SK-N-SH (cell line): ENCODE data around the gene C11orf91. TPM values are rescaled to one million over a fixed set of nuclear protein-coding genes. Genes with fewer than 3 reads are reported as not detected.
A peak's percentile ranks its signal among the peaks of the same experiment; 100 is the strongest.

Experiments
- CTCF ChIA-PET: fragments of 300-600, 350-600 bp; formaldehyde crosslinking; extraction: SDS; loops from one replicate; lab custom pipeline; 2021; lab: Yijun Ruan, JAX
- POLR2A ChIA-PET: fragments of 350-600 bp; sonication (Branson Sonifier 250); formaldehyde crosslinking; extraction: SDS; loops from one replicate; lab custom pipeline; 2020; ENCODE audit warnings: antibody characterized with exemption, inconsistent platforms; lab: Yijun Ruan, JAX
- DNase-seq: peaks from one replicate; pipeline ENCODE4 v3.0.0; 2012
- H2AFZ ChIP-seq: fragments of 200-600 bp; sonication (generic); 2 replicates; pipeline ENCODE4 v1.8.1; 2016; ENCODE audit warnings: antibody characterized with exemption, mild to moderate bottlenecking, low read depth
- H3F3A ChIP-seq: fragments of 200-600 bp; sonication (generic); replicated peaks from 2 replicates; pipeline ENCODE3; 2016; ENCODE audit warnings: antibody characterized with exemption, mild to moderate bottlenecking; ENCODE audit not compliant: insufficient read depth
- H3K27ac ChIP-seq, 2 experiments: fragments of 200-500 bp in 1 of 2; fragments of 200-600 bp in 1 of 2; sonication (Bioruptor generic) in 1 of 2; sonication (generic), shearing (Covaris generic) in 1 of 2; 2 replicates each; pipeline versions ENCODE4 v1.5.1 to v1.6.1; 2014 to 2016; ENCODE audit warnings: low read depth in 2 of 2, inconsistent platforms in 1 of 2, low read length in 1 of 2, mild to moderate bottlenecking in 1 of 2, mixed read lengths in 1 of 2
- H3K27me3 ChIP-seq: fragments of 200-600 bp; sonication (generic), shearing (Covaris generic); 2 replicates; pipeline ENCODE4 v1.6.1; 2016; ENCODE audit warnings: mixed run types; ENCODE audit not compliant: insufficient read depth
- H3K36me3 ChIP-seq, 2 experiments: fragments of 200-500 bp in 1 of 2; fragments of 200-600 bp in 1 of 2; sonication (Bioruptor generic) in 1 of 2; sonication (generic) in 1 of 2; replicated peaks in 1 of 2; 2 replicates each; pipeline versions ENCODE3 to v1.5.1; 2014 to 2016; ENCODE audit warnings: low read length in 1 of 2, mild to moderate bottlenecking in 1 of 2; ENCODE audit not compliant: insufficient read depth in 2 of 2, control insufficient read depth in 1 of 2
- H3K4me1 ChIP-seq, 2 experiments: fragments of 200-500 bp in 1 of 2; fragments of 200-600 bp in 1 of 2; sonication (Bioruptor generic) in 1 of 2; sonication (generic), shearing (Covaris generic) in 1 of 2; 2 replicates each; pipeline versions ENCODE4 v1.5.1 to v1.6.1; 2014 to 2016; ENCODE audit warnings: low read depth in 1 of 2, low read length in 1 of 2, mixed run types in 1 of 2; ENCODE audit not compliant: insufficient read depth in 2 of 2, control insufficient read depth in 1 of 2
- H3K4me2 ChIP-seq: fragments of 200-600 bp; sonication (generic), shearing (Covaris generic); 2 replicates; pipeline ENCODE4 v1.6.1; 2017; ENCODE audit warnings: mixed run types
- H3K4me3 ChIP-seq, 2 experiments: fragments of 200-500 bp in 1 of 2; fragments of 200-600 bp in 1 of 2; sonication (Bioruptor generic) in 1 of 2; sonication (generic), shearing (Covaris generic) in 1 of 2; 2 replicates each; pipeline versions ENCODE4 v1.5.1 to v1.8.1; 2014 to 2016; ENCODE audit warnings: low read depth in 2 of 2, inconsistent platforms in 1 of 2, low read length in 1 of 2, mild to moderate bottlenecking in 1 of 2, mixed read lengths in 1 of 2, moderate library complexity in 1 of 2
- H3K79me2 ChIP-seq: fragments of 200-600 bp; sonication (generic); 2 replicates; pipeline ENCODE4 v1.8.1; 2017; ENCODE audit warnings: mild to moderate bottlenecking; ENCODE audit not compliant: insufficient read depth
- H3K9ac ChIP-seq: fragments of 200-600 bp; sonication (generic); 2 replicates; pipeline ENCODE4 v1.6.1; 2017; ENCODE audit warnings: mixed run types
- H3K9me2 ChIP-seq: fragments of 200-600 bp; sonication (generic); 2 replicates; pipeline ENCODE4 v1.6.1; 2017; ENCODE audit warnings: mixed run types
- H3K9me3 ChIP-seq: fragments of 200-600 bp; sonication (generic); 2 replicates; pipeline ENCODE4 v1.6.1; 2017; ENCODE audit warnings: mixed run types, mild to moderate bottlenecking, moderate library complexity
- H4K20me1 ChIP-seq: fragments of 200-600 bp; sonication (generic); 2 replicates; pipeline ENCODE4 v1.6.1; 2017; ENCODE audit warnings: mild to moderate bottlenecking, mixed run types; ENCODE audit not compliant: insufficient read depth
- CTCF ChIP-seq: fragments of 200-600 bp; sonication (generic); IDR thresholded peaks from 2 replicates; pipeline ENCODE4 v1.6.1; 2017; ENCODE audit warnings: antibody characterized with exemption, mild to moderate bottlenecking, moderate library complexity
- ELF1 ChIP-seq: IDR thresholded peaks from 2 replicates; pipeline ENCODE4 v1.4.0; 2012
- EZH2phosphoT487 ChIP-seq: fragments of 200-600 bp; sonication (generic); IDR thresholded peaks from 2 replicates; pipeline ENCODE4 v1.6.1; 2017; ENCODE audit warnings: low read depth, mixed run types, mild to moderate bottlenecking, antibody characterized with exemption, moderate library complexity, borderline replicate concordance
- FOSL2 ChIP-seq: IDR thresholded peaks from 2 replicates; pipeline ENCODE4 v1.4.0; 2012; ENCODE audit warnings: low read depth, mild to moderate bottlenecking, moderate library complexity, borderline replicate concordance
- FOXJ3 ChIP-seq: sonication (generic); formaldehyde crosslinking; IDR thresholded peaks from 2 replicates; pipeline ENCODE4 v1.5.1; 2020; ENCODE audit warnings: mild to moderate bottlenecking, missing genetic modification reagents
- FOXM1 ChIP-seq: IDR thresholded peaks from 2 replicates; pipeline ENCODE4 v1.4.0; 2012; ENCODE audit warnings: low read depth, mild to moderate bottlenecking
- GATA2 ChIP-seq: sonication (generic); formaldehyde crosslinking; IDR thresholded peaks from 2 replicates; pipeline ENCODE4 v1.5.0; 2020; ENCODE audit warnings: mild to moderate bottlenecking, missing genetic modification reagents
- MEF2A ChIP-seq: IDR thresholded peaks from 2 replicates; pipeline ENCODE4 v1.4.0; 2012; ENCODE audit warnings: low read depth, borderline replicate concordance
- MXI1 ChIP-seq: IDR thresholded peaks from 2 replicates; pipeline ENCODE4 v1.6.1; 2012; ENCODE audit warnings: mild to moderate bottlenecking, low read depth, low read length, improper control_type of control experiment
- NFIC ChIP-seq: IDR thresholded peaks from 2 replicates; pipeline ENCODE4 v1.4.0; 2012; ENCODE audit warnings: borderline replicate concordance
- NRF1 ChIP-seq: IDR thresholded peaks from 2 replicates; pipeline ENCODE4 v1.6.1; 2012; ENCODE audit warnings: low read depth, mild to moderate bottlenecking, low read length
- POLR2AphosphoS5 ChIP-seq: IDR thresholded peaks from 2 replicates; pipeline ENCODE4 v1.6.1; 2012; ENCODE audit warnings: low read depth, low read length
- RAD21 ChIP-seq: IDR thresholded peaks from 2 replicates; pipeline ENCODE4 v1.6.1; 2012; ENCODE audit warnings: mild to moderate bottlenecking, low read length
- RCOR1 ChIP-seq: fragments of 150-350 bp; IDR thresholded peaks from 2 replicates; pipeline ENCODE4 v1.6.1; 2017; ENCODE audit warnings: antibody characterized with exemption, low read length
- SIN3A ChIP-seq: IDR thresholded peaks from 2 replicates; pipeline ENCODE4 v1.6.1; 2012; ENCODE audit warnings: low read depth, mild to moderate bottlenecking, low read length, moderate library complexity, borderline replicate concordance
- SMC3 ChIP-seq: IDR thresholded peaks from 2 replicates; pipeline ENCODE4 v1.6.1; 2012; ENCODE audit warnings: low read depth, low read length, improper control_type of control experiment
- USF1 ChIP-seq: IDR thresholded peaks from 2 replicates; pipeline ENCODE4 v1.4.0; 2012; ENCODE audit warnings: low read depth, borderline replicate concordance
- ZBTB33 ChIP-seq: IDR thresholded peaks from 2 replicates; pipeline ENCODE4 v1.4.0; 2012; ENCODE audit warnings: low read depth, borderline replicate concordance
- WGBS: methylation state at CpG from one replicate; pipeline ENCODE4 v1.1.6; 2017; ENCODE audit warnings: low lambda C conversion rate; 5-methylcytosine and 5-hydroxymethylcytosine counted together
- polyA plus RNA-seq, 3 experiments: library from polyadenylated mRNA; depleted of rRNA; stranded (reverse); fragments of >200 nt; gene quantifications; 2 replicates each; pipeline ENCODE4 v1.2.3, GENCODE V29; 2012
- TF ChIP-seq, protein P1 (sequence below): IDR thresholded peaks from 2 replicates; pipeline ENCODE4 v1.4.0; 2012; ENCODE audit warnings: low read depth

Gene C11orf91
- polyA plus RNA-seq, 1 of the 3 experiments (the other 2 are of a cell fraction), result 0.15 TPM

- peaks cover 4 to 20% of the 10 kb centered on the region in 2 experiments; a peak in 3 of 4 replicates for H3K4me1 ChIP-seq
- H3K9me2 ChIP-seq, result no peaks in the 10 kb centered on the region
- peaks cover 22% of the 10 kb centered on the region for H3F3A ChIP-seq
- peak; percentile 23 for DNase-seq
- peaks cover 99% of the 10 kb centered on the region for H3K79me2 ChIP-seq
- H3K9ac ChIP-seq, result no peak overlapping the region
- WGBS, result 66% methylated on average over 2 of the region's 2 CpGs
- H3K36me3 ChIP-seq, result peaks cover 67 to 87% of the 10 kb centered on the region in 2 experiments
- H3K9me3 ChIP-seq, result no peaks in the 10 kb centered on the region
- TF ChIP-seq RAD21 (peak; percentile 61), ZBTB33 (no peak), SMC3 (peak; percentile 30), USF1 (no peak), CTCF (peak; percentile 56)
- POLR2A ChIA-PET, result no interaction called here
- H2AFZ ChIP-seq, result no peak overlapping the region
- no peak overlapping the region for H3K4me3 ChIP-seq
- peak overlapping the region in 1 of 2 experiments; percentile 21; a peak in 1 of 4 replicates for H3K27ac ChIP-seq
- H3K27me3 ChIP-seq, result no peaks in the 10 kb centered on the region
- no peak overlapping the region for H3K4me2 ChIP-seq
- peaks cover 13% of the 10 kb centered on the region for H4K20me1 ChIP-seq
- CTCF ChIA-PET, result interaction anchor here (0.9 to 3.6 kb wide), 15 partner anchors 9 to 351 kb away, joined by 3 to 31 read pairs (median 3); no protein-coding TSS in a partner anchor
These were observed 15.6 kb upstream of the C11orf91 start for GRCh38 chr11:33716243-33716642.

- peak overlapping the region in 1 of 2 experiments; percentile 4; a peak in 1 of 4 replicates for H3K27ac ChIP-seq
- H3K4me3 ChIP-seq, result no peak overlapping the region
- H3K9ac ChIP-seq, result no peak overlapping the region
- no peaks in the 10 kb centered on the region for H3K9me2 ChIP-seq
- 95% methylated on average over 4 of the region's 4 CpGs for WGBS
- H3F3A ChIP-seq, result peaks cover 12% of the 10 kb centered on the region
- DNase-seq, result no peak
- CTCF ChIA-PET, result interaction anchor here (1.3 to 2.3 kb wide), 3 partner anchors 10 to 31 kb away, joined by 4 to 9 read pairs (median 5); no protein-coding TSS in a partner anchor
- H3K79me2 ChIP-seq, result peaks cover 94% of the 10 kb centered on the region
- H4K20me1 ChIP-seq, result peaks cover 11% of the 10 kb centered on the region; the same call in 1 of the 2 replicates
- POLR2A ChIA-PET, result no interaction called here
- H3K27me3 ChIP-seq, result no peaks in the 10 kb centered on the region
- no peak overlapping the region for H2AFZ ChIP-seq
- H3K4me2 ChIP-seq, result no peak overlapping the region
- peaks cover 68 to 92% of the 10 kb centered on the region in 2 experiments for H3K36me3 ChIP-seq
- H3K9me3 ChIP-seq, result no peaks in the 10 kb centered on the region
- H3K4me1 ChIP-seq, result peaks cover 4 to 17% of the 10 kb centered on the region in 2 experiments; a peak in 1 of 4 replicates
- TF ChIP-seq MXI1 (no peak), ZBTB33 (no peak), USF1 (no peak), FOXM1 (no peak), SIN3A (no peak), EZH2phosphoT487 (no peak), FOXJ3 (CRISPR knock-in tag) (no peak), NRF1 (no peak), RCOR1 (no peak), ELF1 (no peak), FOSL2 (no peak), MEF2A (no peak), GATA2 (CRISPR knock-in tag) (no peak), NFIC (no peak), POLR2AphosphoS5 (no peak)
- TF ChIP-seq, protein P1, sequence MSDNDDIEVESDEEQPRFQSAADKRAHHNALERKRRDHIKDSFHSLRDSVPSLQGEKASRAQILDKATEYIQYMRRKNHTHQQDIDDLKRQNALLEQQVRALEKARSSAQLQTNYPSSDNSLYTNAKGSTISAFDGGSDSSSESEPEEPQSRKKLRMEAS, result no peak
These were observed 13.3 kb upstream of the C11orf91 start for GRCh38 chr11:33713856-33714398.
